Sigmoid colon (tissue), 4 donors: ENCODE results near the gene PLBD2.

Experiments used
- CTCF ChIP-seq, 4 experiments: fragments of 450-650 bp in 3 of 4; fragments of 200-600 bp in 1 of 4; IDR thresholded peaks; one replicate each; pipeline ENCODE4 v1.5.1; 2016 to 2019; ENCODE audit warnings: antibody characterized with exemption in 4 of 4, mild to moderate bottlenecking in 3 of 4, moderate library complexity in 2 of 4
- EP300 ChIP-seq, 4 donors: sonication (generic); formaldehyde crosslinking; IDR thresholded peaks; one replicate each; pipeline ENCODE4 v1.6.1; 2017; ENCODE audit warnings: antibody characterized with exemption in 4 of 4
- POLR2A ChIP-seq, 2 donors: fragments of 450-650 bp; IDR thresholded peaks; one replicate each; pipeline ENCODE4 v1.6.1; 2016; ENCODE audit warnings: antibody characterized with exemption in 2 of 2, mild to moderate bottlenecking in 2 of 2, moderate library complexity in 2 of 2
- POLR2AphosphoS5 ChIP-seq, 4 donors: sonication (generic); formaldehyde crosslinking; IDR thresholded peaks; one replicate each; pipeline ENCODE4 v1.6.1; 2017; ENCODE audit warnings: antibody characterized with exemption in 4 of 4

- TF ChIP-seq CTCF (IDR thresholded peaks at IDR 0.05) = no peak
- no peak for TF ChIP-seq POLR2A (IDR thresholded peaks at IDR 0.05)
- no peak for TF ChIP-seq POLR2AphosphoS5 (IDR thresholded peaks at IDR 0.05)
- TF ChIP-seq EP300 (IDR thresholded peaks at IDR 0.05) = no peak
Measured at GRCh38 chr12:113413488-113413939, 55.1 kb downstream of the PLBD2 start.
